Coronary artery (tissue), 2 donors: ENCODE measurements around the gene ANTXRL.
"Not testable (repeated sequence)": the region's sequence is repeated elsewhere in the genome, so short reads cannot be mapped to it uniquely, and the experiment has no call there.

Experiments used
- DNase-seq: peaks from one replicate; pipeline ENCODE4 v3.0.0-alpha.2; 2017; ENCODE audit warnings: low spot score
- H3K27ac ChIP-seq, 2 donors: fragments of 200-600 bp; sonication (generic); one replicate each; pipeline ENCODE4 v1.5.1; 2016 to 2019
- H3K4me3 ChIP-seq: fragments of 200-600 bp; sonication (generic); 2 replicates; pipeline ENCODE4 v1.5.1; 2016; ENCODE audit warnings: mild to moderate bottlenecking, moderate library complexity
- TF ChIP-seq, protein P1 (sequence below): fragments of 200-600 bp; sonication (generic); IDR thresholded peaks from one replicate; pipeline ENCODE4 v1.5.1; 2019; ENCODE audit warnings: antibody characterized with exemption

ANTXRL gene

DNA sequence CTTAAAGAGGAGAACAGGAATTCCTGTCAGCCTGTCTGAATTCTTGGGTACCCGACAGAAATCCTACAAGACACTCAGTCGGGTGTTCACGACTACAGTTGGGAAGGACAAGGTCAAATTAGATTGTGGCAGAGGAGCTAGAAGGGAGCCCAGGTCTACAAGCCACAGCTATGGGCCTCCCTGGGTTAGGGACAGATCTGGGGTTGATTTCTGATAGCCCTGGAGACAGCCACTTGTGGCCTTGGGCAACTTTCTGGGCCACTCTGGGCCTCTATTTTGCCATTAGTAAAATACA lies 39.7 kb upstream of the ANTXRL start:
- Histone ChIP-seq H3K27ac (no peak overlapping the region), H3K4me3 (no peak overlapping the region)
- peak; percentile 50 for DNase-seq
- TF ChIP-seq, protein P1, sequence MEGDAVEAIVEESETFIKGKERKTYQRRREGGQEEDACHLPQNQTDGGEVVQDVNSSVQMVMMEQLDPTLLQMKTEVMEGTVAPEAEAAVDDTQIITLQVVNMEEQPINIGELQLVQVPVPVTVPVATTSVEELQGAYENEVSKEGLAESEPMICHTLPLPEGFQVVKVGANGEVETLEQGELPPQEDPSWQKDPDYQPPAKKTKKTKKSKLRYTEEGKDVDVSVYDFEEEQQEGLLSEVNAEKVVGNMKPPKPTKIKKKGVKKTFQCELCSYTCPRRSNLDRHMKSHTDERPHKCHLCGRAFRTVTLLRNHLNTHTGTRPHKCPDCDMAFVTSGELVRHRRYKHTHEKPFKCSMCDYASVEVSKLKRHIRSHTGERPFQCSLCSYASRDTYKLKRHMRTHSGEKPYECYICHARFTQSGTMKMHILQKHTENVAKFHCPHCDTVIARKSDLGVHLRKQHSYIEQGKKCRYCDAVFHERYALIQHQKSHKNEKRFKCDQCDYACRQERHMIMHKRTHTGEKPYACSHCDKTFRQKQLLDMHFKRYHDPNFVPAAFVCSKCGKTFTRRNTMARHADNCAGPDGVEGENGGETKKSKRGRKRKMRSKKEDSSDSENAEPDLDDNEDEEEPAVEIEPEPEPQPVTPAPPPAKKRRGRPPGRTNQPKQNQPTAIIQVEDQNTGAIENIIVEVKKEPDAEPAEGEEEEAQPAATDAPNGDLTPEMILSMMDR = no peak

DNA sequence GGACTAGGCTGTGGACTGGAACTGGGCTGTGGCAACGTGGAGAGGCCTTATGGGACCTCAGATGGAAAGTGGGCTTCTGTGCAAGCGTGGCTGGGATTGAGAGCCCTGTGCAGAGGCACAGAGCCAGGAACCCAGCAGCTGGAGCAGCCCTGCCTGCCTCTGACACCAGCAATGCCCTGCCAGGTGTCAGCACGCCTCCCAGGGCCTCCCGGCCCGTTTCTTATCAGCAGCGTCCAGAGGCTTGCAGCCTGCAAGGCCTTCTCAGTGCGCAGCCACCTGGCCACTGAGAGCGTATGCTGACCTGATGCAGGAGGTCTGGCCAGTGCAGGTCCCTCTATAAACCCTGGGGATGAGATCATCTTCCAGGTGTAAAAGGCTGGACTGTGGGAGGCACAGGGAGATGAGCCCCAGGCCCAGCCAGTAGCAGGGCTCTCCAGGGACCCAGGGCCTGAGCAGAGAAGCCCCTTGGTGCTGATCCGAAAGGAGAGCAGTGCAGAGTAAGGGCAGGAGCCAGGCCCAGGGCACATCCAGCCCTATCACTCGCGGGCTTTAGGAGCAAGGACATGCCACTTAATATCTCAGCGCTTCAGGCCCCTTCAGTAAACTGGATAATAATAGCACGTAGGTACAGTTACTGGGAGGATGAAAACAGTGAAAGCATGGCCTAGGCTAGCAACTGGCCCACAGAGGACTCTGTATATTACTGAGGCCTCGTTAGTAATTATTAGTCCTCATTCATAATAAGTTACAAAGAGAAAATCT lies 38.8 kb upstream of the ANTXRL start:
- Histone ChIP-seq H3K4me3 (no peak overlapping the region), H3K27ac (no peak overlapping the region)
- peak; percentile 65 for DNase-seq
- TF ChIP-seq, protein P1 = no peak

DNA sequence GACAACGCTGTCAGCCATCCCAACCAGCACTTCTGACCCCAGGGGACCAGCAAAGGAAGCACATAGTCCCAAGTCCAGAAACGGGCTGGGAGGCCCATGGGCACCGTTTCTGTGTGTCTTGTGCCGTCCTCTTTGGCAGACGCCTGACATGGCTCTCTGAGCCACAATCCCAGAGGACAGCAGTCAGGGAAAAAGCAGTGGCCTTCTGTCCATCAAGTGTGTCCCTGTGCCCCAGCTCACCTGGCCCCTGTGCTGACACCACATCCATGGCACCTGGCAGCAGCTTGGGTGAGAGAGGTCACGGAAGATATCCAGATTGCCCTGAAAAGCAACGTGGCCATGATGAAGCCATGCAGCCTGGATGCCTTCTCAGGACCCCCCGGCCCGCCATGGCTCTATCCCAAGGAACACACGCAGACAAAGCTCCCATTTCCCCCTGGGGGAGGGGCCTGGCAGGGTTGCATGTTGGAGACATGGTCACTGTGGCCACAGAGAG lies 38.1 kb upstream of the ANTXRL start:
- DNase-seq = peak; percentile 59
- H3K4me3 ChIP-seq = no peak overlapping the region
- TF ChIP-seq, protein P1 = no peak

DNA sequence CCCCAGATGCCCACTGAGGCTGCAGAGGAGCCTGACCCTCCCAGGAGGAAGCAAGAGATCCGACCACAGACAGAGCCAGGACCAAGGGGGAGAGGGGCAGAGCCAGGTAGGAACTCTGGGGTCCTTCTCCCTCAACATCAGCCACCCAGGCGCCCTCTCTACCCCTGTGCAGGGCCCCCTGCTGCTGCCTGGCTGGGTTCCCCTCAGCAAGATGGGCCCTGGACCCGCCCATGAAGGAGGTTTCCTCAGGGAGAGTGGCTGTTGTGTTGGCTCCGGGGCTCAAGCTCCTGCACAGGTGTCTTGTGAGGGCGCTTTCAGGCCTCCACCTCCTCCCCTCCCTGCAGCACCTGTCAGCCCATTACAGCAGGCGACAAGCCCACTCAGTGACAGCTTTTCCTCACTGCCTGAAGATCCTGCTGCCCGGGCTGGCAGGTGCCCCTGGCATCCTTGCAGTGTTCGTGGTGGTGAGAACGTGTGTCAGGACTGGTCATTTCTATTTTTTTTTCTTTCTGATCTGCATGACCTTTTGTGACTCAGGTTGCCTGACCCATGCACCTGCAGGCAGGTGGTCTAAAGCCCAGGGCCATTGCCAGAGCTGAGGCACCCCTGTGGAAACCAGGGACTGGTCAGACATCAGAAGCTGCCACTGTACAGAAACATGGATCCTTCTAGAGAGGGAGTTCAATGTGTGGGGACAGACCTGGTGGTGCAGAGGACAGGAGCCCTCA lies 37.0 kb upstream of the ANTXRL start:
- peak; percentile 16 for DNase-seq
- H3K4me3 ChIP-seq, H3K27ac ChIP-seq: not testable (repeated sequence)

More for the DNA sequence above, 38.1 kb upstream of the ANTXRL start:
- H3K27ac ChIP-seq = no peak overlapping the region

DNA sequence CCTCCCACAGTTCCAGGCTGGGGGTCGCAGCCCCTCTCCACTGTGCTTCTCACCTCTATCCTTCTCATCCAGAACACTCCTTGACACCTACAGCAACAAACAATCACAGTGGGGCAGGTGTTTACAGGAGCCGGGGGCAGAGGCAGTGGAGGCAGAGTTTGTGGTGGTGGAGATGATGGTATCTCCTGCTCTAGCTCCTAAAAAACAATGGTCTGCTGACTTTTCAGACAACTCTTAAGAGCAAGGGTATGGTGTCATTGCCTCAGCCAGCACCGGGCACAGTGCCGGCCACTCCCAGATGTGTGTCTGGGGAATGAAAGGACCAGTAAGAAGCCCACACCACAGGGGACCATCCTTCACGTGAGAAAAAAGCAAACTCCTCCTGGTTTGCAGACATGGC lies 36.3 kb upstream of the ANTXRL start:
- peak; percentile 40 for DNase-seq
- H3K4me3 ChIP-seq = no peak overlapping the region
- no peak overlapping the region for H3K27ac ChIP-seq
- TF ChIP-seq, protein P1 = no peak

DNA sequence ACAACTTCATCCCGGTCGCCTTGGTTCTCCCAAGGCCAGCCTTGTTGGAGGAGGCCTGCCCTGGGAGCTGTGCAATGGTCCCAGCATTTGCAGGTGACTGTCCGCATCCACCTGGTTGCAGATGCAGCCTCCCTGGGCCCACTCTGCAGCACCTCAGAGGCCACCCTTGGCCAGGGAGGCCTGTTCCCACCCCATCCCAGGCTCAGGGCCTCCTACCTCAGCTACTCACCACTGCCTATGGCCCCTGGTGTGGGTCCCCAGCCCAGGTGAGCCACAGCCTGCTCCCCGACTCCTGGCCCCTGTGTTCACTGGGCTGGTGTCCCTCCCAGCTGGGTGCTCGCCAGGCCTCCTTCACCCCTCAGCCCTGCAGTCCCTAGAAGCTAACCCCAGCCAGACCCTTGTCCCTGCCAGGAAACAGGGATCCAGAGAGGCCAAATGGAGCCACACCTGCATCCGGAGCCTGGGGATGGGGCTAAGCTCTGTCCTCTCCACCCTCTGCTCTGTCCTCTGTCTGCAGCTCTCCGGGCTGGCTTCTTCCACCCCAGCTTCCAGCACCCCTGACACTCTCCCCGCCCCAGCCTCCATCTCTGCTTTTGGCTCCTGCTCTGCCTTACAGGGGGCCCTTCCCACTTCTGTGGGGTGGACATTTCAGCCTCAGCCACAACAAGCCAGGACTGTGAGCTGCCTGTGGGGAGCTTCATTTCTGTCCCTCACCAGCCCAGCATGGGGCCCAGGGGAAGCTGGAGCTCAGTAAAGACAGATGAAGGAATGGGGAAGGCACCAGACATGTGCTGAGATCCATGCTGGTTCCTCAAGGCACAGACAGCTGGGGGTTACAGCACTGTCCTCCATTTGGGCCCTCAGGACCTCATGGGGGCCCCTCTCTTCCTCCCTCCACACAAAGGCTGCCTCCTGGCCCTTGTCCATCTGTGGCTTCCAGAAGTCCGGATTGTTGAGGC lies 35.6 kb upstream of the ANTXRL start:
- H3K4me3 ChIP-seq = no peak overlapping the region
- DNase-seq = peak; percentile 49
- TF ChIP-seq, protein P1 = no peak
- H3K27ac ChIP-seq = no peak overlapping the region
